HPDE6-E6E7 (cell line): Measurements from ENCODE around the gene CADM3.

ENCODE experiments used
- DNase-seq: peaks from one replicate; pipeline ENCODE4 v3.0.0; 2011; ENCODE audit warnings: missing footprints; ENCODE audit errors: extremely low spot score

The CADM3 gene, protein sequence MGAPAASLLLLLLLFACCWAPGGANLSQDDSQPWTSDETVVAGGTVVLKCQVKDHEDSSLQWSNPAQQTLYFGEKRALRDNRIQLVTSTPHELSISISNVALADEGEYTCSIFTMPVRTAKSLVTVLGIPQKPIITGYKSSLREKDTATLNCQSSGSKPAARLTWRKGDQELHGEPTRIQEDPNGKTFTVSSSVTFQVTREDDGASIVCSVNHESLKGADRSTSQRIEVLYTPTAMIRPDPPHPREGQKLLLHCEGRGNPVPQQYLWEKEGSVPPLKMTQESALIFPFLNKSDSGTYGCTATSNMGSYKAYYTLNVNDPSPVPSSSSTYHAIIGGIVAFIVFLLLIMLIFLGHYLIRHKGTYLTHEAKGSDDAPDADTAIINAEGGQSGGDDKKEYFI

GRCh38 chr1:159171254-159171687, at the start of gene CADM3:
Gene CADM3 (plus strand): TSS chr1:159171615. CDS start chr1:159171766, 151 bp downstream.
- no peak for DNase-seq

GRCh38 chr1:159122005-159122621, 49.3 kb upstream of the CADM3 start:
- no peak for DNase-seq

DNA sequence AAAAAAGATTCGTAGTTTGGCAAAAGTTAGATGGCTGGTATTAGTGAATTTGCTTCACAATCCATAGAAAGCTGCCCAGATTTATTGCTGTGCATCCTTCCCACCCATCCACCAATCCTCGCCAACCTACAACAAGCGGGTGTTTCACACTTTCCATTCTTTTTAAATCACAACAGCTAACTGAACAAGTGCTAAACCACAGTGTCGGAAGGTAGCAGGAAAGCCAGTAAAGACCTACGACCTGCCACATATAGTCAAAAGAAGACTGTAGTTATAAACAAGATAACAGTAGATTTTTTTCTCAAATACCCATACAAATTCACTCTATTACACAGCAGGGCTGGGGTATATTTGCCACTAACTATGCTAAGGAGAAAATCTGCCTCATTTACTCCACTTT, 47.8 kb upstream of the CADM3 start:
- DNase-seq, result no peak

GRCh38 chr1:159132271-159132881, 39.0 kb upstream of the CADM3 start:
- DNase-seq, result peak; percentile 42

GRCh38 chr1:159140474-159140873, 30.9 kb upstream of the CADM3 start:
- DNase-seq, result no peak

DNA sequence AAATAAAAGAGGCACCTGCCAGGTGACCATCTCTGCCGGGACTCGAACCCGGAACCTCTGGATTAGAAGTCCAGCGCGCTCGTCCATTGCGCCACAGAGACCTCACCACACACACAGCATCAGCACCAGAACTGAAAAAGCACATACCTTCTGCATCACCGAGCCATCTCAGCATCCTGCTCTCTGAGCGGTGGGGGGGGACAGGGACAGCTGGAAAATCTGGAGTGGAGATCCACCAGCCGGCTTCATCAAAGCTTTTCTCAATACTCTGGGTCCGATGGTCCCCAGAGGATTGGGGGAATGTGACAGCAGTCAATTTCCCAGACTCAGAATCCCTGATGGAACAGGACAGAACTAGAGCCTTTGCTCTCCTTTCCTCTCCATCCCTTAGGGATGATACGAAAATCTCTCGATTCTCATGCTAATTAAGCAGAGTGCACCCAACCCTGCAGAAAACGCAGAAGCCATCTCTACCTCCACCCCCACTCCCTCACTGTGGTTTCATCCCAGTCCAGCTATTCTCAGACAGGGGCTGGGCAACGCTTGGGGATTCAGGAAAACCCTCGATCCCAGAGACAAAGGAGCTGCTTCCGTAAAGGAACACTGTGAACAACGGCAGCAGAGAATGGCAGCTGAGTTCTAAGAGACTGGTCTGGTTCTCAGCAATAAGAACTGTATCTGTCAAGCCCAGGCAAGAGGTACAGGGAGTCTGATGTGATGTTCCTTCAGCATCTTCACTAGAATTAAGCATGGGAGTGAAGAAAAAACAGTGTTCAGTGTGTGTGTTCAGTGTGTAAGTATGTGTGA, 29.6 kb upstream of the CADM3 start:
- peak; percentile 29 for DNase-seq

DNA sequence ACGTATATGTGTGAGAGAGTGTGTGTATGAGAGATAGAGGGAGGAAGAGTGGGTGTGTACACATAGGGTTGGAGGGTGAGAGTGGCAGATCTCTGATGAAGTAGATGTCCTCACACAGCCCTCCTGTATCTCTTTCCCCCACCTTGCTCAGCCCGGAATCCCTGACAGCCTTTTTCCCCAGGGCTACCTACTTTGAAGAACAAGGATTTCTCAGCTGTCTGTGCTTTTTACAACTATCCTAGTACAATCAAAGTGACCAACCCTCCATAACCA, 29.1 kb upstream of the CADM3 start:
- DNase-seq, result no peak

DNA sequence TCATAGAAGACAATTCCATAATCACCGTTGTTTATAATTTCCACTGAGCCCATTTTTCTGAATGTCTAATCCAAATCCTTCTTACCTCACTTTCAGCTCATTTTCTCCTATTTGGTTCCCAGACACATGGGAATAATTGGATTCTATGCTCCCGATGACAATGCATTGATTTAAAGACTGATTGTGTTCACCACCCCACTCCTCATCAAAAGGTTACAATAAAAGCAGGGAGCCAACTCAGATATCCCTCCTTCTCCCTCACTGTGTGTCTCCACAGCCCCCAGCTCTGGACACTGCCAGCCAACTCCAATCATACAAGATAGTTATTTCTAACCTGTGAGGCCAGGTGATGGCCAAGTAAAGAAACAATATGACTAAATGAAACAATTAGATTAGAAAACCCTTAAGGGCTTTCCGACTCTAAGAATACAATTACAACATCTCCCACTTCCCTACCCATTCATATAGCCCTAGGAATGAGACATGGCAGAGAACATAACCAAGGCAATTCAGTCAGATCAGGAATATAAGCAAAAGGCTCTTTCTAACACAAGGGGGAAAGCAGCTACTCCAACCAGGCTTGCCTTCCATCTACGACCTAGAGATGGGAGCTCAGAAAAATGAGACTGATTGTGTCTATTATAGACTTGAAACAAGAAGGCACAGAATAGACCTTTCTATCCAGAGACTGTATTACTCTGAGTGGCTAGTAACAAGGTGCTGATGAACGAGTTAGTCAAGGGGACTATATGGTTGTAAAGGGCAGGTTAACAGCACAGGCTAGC, 28.5 kb upstream of the CADM3 start:
- DNase-seq, result no peak

DNA sequence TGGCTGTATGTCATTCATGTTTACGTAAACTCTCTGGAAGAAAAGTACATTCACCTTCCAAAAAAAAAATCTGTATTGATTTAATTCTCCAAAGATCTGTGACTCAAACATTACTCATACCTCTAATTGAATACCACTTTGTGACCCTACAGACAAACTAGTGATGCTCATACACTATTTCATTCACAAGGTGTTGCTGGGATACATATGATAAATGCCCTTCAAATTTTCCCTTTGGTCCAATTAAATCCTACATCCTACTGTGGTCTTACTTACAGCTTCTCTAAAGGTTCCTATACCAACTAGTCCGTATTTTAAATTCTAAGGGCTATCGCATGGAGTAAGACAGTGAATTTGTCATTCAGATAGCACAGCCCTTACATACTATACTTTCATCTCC, 26.8 kb upstream of the CADM3 start:
- DNase-seq, result no peak

DNA sequence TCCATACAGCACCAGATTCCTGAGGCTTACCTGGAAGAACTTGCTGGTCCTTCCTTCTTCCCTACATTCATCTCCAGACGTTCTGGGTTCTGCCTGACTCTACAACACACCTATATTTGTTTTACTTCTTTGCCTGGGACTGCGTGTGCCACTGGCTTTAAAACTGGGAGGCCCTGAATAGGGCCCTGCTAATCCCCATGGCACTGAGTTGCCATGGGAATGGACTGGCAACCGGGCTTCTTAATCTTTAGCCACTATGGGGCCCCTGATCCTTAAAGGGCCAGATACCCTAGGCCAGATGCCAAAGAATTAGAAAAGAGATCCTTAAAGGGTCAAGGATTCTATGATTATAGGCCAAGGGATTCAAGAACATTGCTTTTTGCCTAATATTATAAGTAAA, 24.4 kb upstream of the CADM3 start:
- DNase-seq, result no peak

DNA sequence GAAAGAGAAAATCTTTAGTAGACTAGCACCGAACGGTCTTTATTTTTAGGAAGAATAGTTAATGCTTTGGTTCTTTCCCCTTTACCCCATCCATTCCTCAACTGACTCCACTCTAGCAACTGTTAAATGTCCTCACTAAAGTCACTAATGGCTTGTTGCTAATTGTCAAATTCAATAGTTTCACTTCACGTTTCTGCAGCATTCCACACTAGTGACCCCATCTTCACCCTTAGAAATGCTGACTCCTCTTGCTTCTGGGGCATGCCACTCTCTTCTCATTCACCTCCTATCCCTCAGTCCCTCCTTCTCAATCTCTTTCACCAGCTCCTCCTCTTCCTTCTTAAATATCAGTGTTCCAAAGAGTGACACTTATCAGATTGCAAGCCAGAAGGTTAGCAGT, 19.4 kb upstream of the CADM3 start:
- no peak for DNase-seq

GRCh38 chr1:159161001-159161718, 10.3 kb upstream of the CADM3 start:
- peak; percentile 62 for DNase-seq

GRCh38 chr1:159161719-159162026, 9.7 kb upstream of the CADM3 start:
- no peak for DNase-seq

- peak; percentile 31 for DNase-seq
Measured at GRCh38 chr1:159162516-159163265, 8.7 kb upstream of the CADM3 start.

- DNase-seq, result no peak
Measured at GRCh38 chr1:159163614-159164228, 7.7 kb upstream of the CADM3 start.

- no peak for DNase-seq
Measured at GRCh38 chr1:159168043-159168442, 3.4 kb upstream of the CADM3 start.

DNA sequence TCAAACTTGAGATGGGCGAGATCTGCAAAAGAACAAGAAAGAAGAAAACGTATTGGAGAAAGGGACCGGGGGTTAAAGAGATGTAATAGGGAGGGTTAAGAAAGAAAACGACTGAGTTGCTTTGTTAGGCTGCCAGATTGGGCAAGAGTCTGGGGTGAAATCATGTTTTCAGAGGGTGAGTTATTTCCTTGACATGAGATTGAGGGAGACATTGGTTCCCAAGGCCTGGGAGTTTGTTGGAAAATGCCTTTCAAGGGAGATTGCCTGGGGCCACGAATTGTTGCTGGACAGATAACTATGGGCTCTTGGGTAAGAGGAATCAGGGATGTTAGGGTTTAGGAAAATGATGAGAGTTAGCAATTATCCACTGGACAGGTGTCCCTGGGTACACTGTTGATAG, 776 bp upstream of the CADM3 start:
- DNase-seq, result no peak

DNA sequence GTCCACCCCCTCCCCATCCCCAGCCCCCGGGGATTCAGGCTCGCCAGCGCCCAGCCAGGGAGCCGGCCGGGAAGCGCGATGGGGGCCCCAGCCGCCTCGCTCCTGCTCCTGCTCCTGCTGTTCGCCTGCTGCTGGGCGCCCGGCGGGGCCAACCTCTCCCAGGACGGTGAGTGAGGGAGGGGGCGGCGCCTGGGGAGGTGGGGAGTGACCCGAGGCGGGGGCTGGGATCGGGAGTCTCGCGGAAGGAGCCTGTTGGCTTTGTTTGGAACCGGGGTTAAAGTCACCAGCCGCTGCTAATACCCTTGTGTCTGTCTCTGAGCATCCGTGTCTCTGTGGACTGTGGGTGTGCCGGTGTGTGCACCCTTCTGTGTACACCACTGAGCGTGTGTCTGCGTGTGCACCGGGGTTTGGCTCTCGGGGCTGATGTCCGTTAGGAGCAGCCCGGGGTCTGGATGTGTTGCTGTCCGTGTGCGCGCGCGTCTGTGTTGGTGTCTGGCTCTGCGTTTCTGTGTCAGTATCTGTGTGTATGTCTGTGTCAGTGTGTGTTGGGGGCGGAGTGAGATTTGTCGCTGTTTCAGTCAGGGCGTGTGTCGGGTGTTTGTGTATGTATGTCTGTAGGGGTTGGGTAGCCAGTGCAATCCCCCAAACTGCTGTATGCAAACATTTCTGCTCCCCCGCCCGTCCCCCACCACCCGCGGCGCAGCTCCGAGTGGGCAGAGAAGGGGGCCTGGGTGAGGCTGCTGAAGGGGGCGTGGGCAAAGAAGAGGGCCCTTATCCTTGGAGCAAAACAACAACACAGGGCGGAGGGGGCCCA, 480 bp downstream of the CADM3 start:
- no peak for DNase-seq
